HK-2 (cell line): ENCODE data around the gene ITGB1.
"Not testable (repeated sequence)": the region's sequence is repeated elsewhere in the genome, so short reads cannot be mapped to it uniquely, and the experiment has no call there.

ENCODE experiments used
- DNase-seq: peaks from one replicate; pipeline ENCODE4 v3.0.0-alpha.2; 2018; ENCODE audit not compliant: unreplicated experiment

The ITGB1 gene

GRCh38 chr10:32938554-32939061, 19.4 kb downstream of the ITGB1 start:
- no peak for DNase-seq

GRCh38 chr10:32937911-32938424, 20.1 kb downstream of the ITGB1 start:
- DNase-seq, result no peak

- no peak for DNase-seq
These were observed 25.8 kb downstream of the ITGB1 start for GRCh38 chr10:32932225-32932729.

- no peak for DNase-seq
These were observed 26.4 kb downstream of the ITGB1 start for GRCh38 chr10:32931593-32931992.

- no peak for DNase-seq
These were observed 28.0 kb downstream of the ITGB1 start for GRCh38 chr10:32930036-32930435.

- DNase-seq, result no peak
These were observed 28.4 kb downstream of the ITGB1 start for GRCh38 chr10:32929634-32930033.

- no peak for DNase-seq
These were observed 30.3 kb downstream of the ITGB1 start for GRCh38 chr10:32927750-32928149.

- DNase-seq, result no peak
These were observed 34.2 kb downstream of the ITGB1 start for GRCh38 chr10:32923849-32924248.

- DNase-seq, result no peak
These were observed 34.9 kb downstream of the ITGB1 start for GRCh38 chr10:32923134-32923533.

GRCh38 chr10:32922170-32922569, 35.9 kb downstream of the ITGB1 start:
- no peak for DNase-seq

- not testable (repeated sequence) for DNase-seq
These were observed 40.2 kb downstream of the ITGB1 start for GRCh38 chr10:32917817-32918216.

GRCh38 chr10:32911285-32912016, 46.6 kb downstream of the ITGB1 start:
- DNase-seq, result no peak

- not testable (repeated sequence) for DNase-seq
These were observed 48.1 kb downstream of the ITGB1 start for GRCh38 chr10:32909970-32910369.

GRCh38 chr10:32909456-32909855, 48.6 kb downstream of the ITGB1 start:
- DNase-seq, result no peak

GRCh38 chr10:32906595-32906994, 51.4 kb downstream of the ITGB1 start:
- DNase-seq, result no peak

GRCh38 chr10:32905466-32905865, 52.6 kb downstream of the ITGB1 start:
- no peak for DNase-seq

- no peak for DNase-seq
These were observed 56.2 kb downstream of the ITGB1 start for GRCh38 chr10:32901815-32902214.

GRCh38 chr10:32895200-32895968, 62.6 kb downstream of the ITGB1 start:
- DNase-seq, result not testable (repeated sequence)

GRCh38 chr10:32893916-32894664, 63.9 kb downstream of the ITGB1 start:
- no peak for DNase-seq

- no peak for DNase-seq
These were observed 64.6 kb downstream of the ITGB1 start for GRCh38 chr10:32893434-32893833.

- DNase-seq, result no peak
These were observed 66.8 kb downstream of the ITGB1 start for GRCh38 chr10:32891261-32891660.

- DNase-seq, result no peak
These were observed 67.6 kb downstream of the ITGB1 start for GRCh38 chr10:32890444-32890843.
